ENCODE data around the gene NFE2.

The NFE2 gene

GRCh38 chr12:54265364-54265812, 35.4 kb downstream of the NFE2 start (continued):
- no peak for TF ChIP-seq ZNF266 (tag by site-specific recombination; IDR thresholded peaks at IDR 0.05; ENCODE audit: low read depth)
- no peak for TF ChIP-seq ZNF639 (tag by site-specific recombination; IDR thresholded peaks at IDR 0.05)
- no peak for TF ChIP-seq ZNF585B (tag by site-specific recombination; IDR thresholded peaks at IDR 0.05)
- peak; percentile 59 for TF ChIP-seq TCF7L2 (IDR thresholded peaks at IDR 0.05; ENCODE audit: borderline replicate concordance, low read depth, low read length)
- no peak for TF ChIP-seq MEIS1 (CRISPR knock-in tag; IDR thresholded peaks at IDR 0.05; ENCODE audit: borderline replicate concordance)
- no peak for TF ChIP-seq ZNF138 (tag by site-specific recombination; IDR thresholded peaks at IDR 0.05; ENCODE audit: borderline replicate concordance)
- peak; percentile 89 for TF ChIP-seq WT1 (tag by site-specific recombination; IDR thresholded peaks at IDR 0.05)
- TF ChIP-seq ZNF747 (tag by site-specific recombination; IDR thresholded peaks at IDR 0.05) = no peak
- peak; percentile 77; the same call in 1 of the 2 replicates for TF ChIP-seq BCL11A (tag by site-specific recombination; IDR thresholded peaks at IDR 0.05; ENCODE audit: low read depth)
- TF ChIP-seq ZNF10 (tag by site-specific recombination; IDR thresholded peaks at IDR 0.05) = no peak
- peak; percentile 68; the same call in 1 of the 2 replicates for TF ChIP-seq SCRT1 (tag by site-specific recombination; IDR thresholded peaks at IDR 0.05; ENCODE audit: borderline replicate concordance)
- TF ChIP-seq PRDM4 (tag by site-specific recombination; IDR thresholded peaks at IDR 0.05) = peak; percentile 88
- no peak for TF ChIP-seq SETDB1 (IDR thresholded peaks at IDR 0.05; ENCODE audit: insufficient read length, low read length)
- TF ChIP-seq OVOL3 (tag by site-specific recombination; IDR thresholded peaks at IDR 0.05) = peak; percentile 82; the same call in 1 of the 2 replicates
- TF ChIP-seq ZNF654 (tag by site-specific recombination; IDR thresholded peaks at IDR 0.05; ENCODE audit: low read depth) = no peak
- no peak for TF ChIP-seq ZBTB20 (tag by site-specific recombination; IDR thresholded peaks at IDR 0.05)
- TF ChIP-seq ZBTB44 (tag by site-specific recombination; IDR thresholded peaks at IDR 0.05) = peak; percentile 83
- TF ChIP-seq ZSCAN23 (tag by site-specific recombination; IDR thresholded peaks at IDR 0.05) = no peak
- no peak for TF ChIP-seq YY1 (tag by site-specific recombination; IDR thresholded peaks at IDR 0.05)
- no peak; the same call in 1 of the 2 replicates for TF ChIP-seq ATF2 (tag by site-specific recombination; IDR thresholded peaks at IDR 0.05; ENCODE audit: low read depth)
- no peak for TF ChIP-seq ZBTB49 (tag by site-specific recombination; IDR thresholded peaks at IDR 0.05; ENCODE audit: low read depth)
- TF ChIP-seq ZNF398 (tag by site-specific recombination; IDR thresholded peaks at IDR 0.05) = no peak
- no peak for TF ChIP-seq TRIM28 (IDR thresholded peaks at IDR 0.05; ENCODE audit: borderline replicate concordance, low read length)
- TF ChIP-seq ZNF660 (tag by site-specific recombination; IDR thresholded peaks at IDR 0.05) = no peak
- TF ChIP-seq ZNF792 (tag by site-specific recombination; IDR thresholded peaks at IDR 0.05) = no peak
- TF ChIP-seq GLI4 (tag by site-specific recombination; IDR thresholded peaks at IDR 0.05) = no peak
- peak; percentile 80 for TF ChIP-seq ZBTB6 (tag by site-specific recombination; IDR thresholded peaks at IDR 0.05)
- TF ChIP-seq OSR2 (tag by site-specific recombination; IDR thresholded peaks at IDR 0.05) = peak; percentile 94
- peak; percentile 77; the same call in 1 of the 2 replicates for TF ChIP-seq IKZF3 (tag by site-specific recombination; IDR thresholded peaks at IDR 0.05)

Data from HEK293 (cell line).